Gastrocnemius medialis (tissue), 4 donors: ENCODE results near the gene C2orf92. TPM values are rescaled to one million over a fixed set of nuclear protein-coding genes. Genes with fewer than 3 reads are reported as not detected.

Experiments used
- ATAC-seq, 2 donors: fragments of 150-250 bp; one replicate each; pipeline ENCODE4 v1.9.1; 2016
- DNase-seq, 2 donors: peaks; one replicate each; pipeline ENCODE4 v3.0.0-alpha.2; 2019
- H3K27ac ChIP-seq, 4 donors: fragments of 200-600 bp; sonication (generic); 1 replicate in 1 of 4; 2 replicates in 3 of 4; pipeline ENCODE4 v1.5.1; 2016 to 2018; ENCODE audit warnings: mild to moderate bottlenecking in 2 of 4, moderate library complexity in 1 of 4
- H3K27me3 ChIP-seq, 3 donors: fragments of 200-600 bp; sonication (generic) in 2 of 3; 1 replicate in 1 of 3; 2 replicates in 2 of 3; pipeline versions ENCODE4 v1.5.1 to v1.6.0; 2016 to 2019; ENCODE audit warnings: mild to moderate bottlenecking in 1 of 3, moderate library complexity in 1 of 3
- H3K36me3 ChIP-seq, 2 donors: fragments of 200-600 bp; sonication (generic) in 1 of 2; one replicate each; pipeline ENCODE4 v1.5.1; 2017 to 2018
- H3K4me1 ChIP-seq, 2 donors: fragments of 200-600 bp; sonication (generic) in 1 of 2; one replicate each; pipeline ENCODE4 v1.5.1; 2016 to 2017; ENCODE audit warnings: mild to moderate bottlenecking in 2 of 2
- H3K4me3 ChIP-seq, 4 donors: fragments of 200-600 bp; sonication (generic) in 3 of 4; 1 replicate in 1 of 4; 2 replicates in 3 of 4; pipeline ENCODE4 v1.5.1; 2016 to 2019; ENCODE audit warnings: mild to moderate bottlenecking in 2 of 4
- H3K9me3 ChIP-seq, 3 donors: fragments of 200-600 bp; sonication (generic) in 2 of 3; 1 replicate in 1 of 3; 2 replicates in 2 of 3; pipeline ENCODE4 v1.5.1; 2016 to 2019
- POLR2A ChIP-seq, 2 donors: fragments of 450-650 bp; IDR thresholded peaks; one replicate each; pipeline ENCODE4 v1.6.1; 2017; ENCODE audit warnings: antibody characterized with exemption in 2 of 2, mild to moderate bottlenecking in 2 of 2, moderate library complexity in 2 of 2
- in situ Hi-C, 4 donors: fragments of 200-750 bp; cut with MboI; loops; one replicate each; pipeline versions ENCODE4 v1.15.0 to v1.8.0; 2017; ENCODE audit warnings: low sequenced_read_pairs in 4 of 4
- intact Hi-C: fragments of 100-400 bp; cut with DNase I; formaldehyde crosslinking; loops from one replicate; pipeline ENCODE4 v1.15.1; 2023; ENCODE audit warnings: low total_unique reads
- total RNA-seq, 4 donors: library from RNA; depleted of rRNA; stranded (reverse); fragments of >200 nt; gene quantifications; one replicate each; pipeline versions ENCODE4 v1.1.0 to v1.2.3, GENCODE V29; 2016
- TF ChIP-seq, protein P1 (sequence below), 5 experiments: fragments of 450-650 bp in 3 of 5; fragments of 200-600 bp in 2 of 5; sonication (generic) in 2 of 5; IDR thresholded peaks in 4 of 5; conservative IDR thresholded peaks in 1 of 5; 1 replicate in 4 of 5; 2 replicates in 1 of 5; pipeline ENCODE4 v1.5.1; 2016 to 2019; ENCODE audit warnings: antibody characterized with exemption in 5 of 5, mild to moderate bottlenecking in 3 of 5, moderate library complexity in 3 of 5

C2orf92 gene
- total RNA-seq, 4 donors from 2014 or later = 0.85 to 4.2 TPM; not detected in 2

DNA sequence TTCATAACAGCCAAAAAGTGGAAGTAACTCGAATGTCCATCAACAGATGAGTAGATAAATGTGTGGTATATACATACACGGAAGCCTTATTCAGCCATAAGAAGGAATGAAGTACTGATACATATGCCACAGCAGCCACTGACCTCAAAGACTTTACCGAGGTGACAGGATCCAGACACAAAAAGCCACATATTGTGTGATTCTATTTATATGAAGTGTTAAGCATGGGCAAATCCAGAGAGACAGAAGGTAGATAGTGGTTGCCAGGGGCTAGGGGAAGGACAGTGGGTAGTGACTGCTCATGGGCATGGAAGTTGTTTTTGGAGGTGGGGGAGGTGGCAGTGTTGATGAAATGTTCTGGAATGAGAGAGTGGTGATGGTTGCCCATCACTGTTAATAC is 77.8 kb downstream of the C2orf92 start:
- H3K36me3 ChIP-seq = peaks cover 0 to 9% of the 10 kb centered on the region in 2 donors
- TF ChIP-seq POLR2A (IDR thresholded peaks at IDR 0.05) = no peak
- TF ChIP-seq, protein P1, sequence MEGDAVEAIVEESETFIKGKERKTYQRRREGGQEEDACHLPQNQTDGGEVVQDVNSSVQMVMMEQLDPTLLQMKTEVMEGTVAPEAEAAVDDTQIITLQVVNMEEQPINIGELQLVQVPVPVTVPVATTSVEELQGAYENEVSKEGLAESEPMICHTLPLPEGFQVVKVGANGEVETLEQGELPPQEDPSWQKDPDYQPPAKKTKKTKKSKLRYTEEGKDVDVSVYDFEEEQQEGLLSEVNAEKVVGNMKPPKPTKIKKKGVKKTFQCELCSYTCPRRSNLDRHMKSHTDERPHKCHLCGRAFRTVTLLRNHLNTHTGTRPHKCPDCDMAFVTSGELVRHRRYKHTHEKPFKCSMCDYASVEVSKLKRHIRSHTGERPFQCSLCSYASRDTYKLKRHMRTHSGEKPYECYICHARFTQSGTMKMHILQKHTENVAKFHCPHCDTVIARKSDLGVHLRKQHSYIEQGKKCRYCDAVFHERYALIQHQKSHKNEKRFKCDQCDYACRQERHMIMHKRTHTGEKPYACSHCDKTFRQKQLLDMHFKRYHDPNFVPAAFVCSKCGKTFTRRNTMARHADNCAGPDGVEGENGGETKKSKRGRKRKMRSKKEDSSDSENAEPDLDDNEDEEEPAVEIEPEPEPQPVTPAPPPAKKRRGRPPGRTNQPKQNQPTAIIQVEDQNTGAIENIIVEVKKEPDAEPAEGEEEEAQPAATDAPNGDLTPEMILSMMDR (IDR thresholded peaks at IDR 0.05 in 4 of 5, conservative IDR thresholded peaks at IDR 0.05 in 1 of 5) = no peak
- no peaks in the 10 kb centered on the region for H3K27me3 ChIP-seq
- H3K4me1 ChIP-seq = no peaks in the 10 kb centered on the region
- H3K9me3 ChIP-seq = no peaks in the 10 kb centered on the region
- in situ Hi-C loops = no loop called here
- no peak overlapping the region for H3K4me3 ChIP-seq
- DNase-seq (no peak), ATAC-seq (no peak)
- H3K27ac ChIP-seq = no peak overlapping the region
- intact Hi-C loops = no loop called here

DNA sequence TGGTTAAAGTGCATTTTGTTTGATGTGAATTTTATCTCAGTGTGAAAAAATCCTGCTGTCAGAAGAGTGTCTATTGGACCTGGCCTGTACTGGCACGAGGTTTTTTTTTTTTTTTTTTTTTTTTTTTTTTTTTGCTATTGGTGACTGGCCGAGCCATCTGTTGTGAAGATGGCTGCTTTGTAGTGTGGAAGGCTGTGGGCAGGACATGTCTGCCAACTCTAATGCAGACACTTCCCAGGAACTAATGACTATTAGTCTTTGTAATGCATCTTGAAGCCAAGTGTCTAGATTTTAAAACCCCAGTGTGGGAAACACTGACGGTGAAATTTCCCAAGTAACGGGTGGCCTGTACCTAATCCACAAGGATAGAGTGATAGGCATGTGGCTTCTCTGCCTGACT is 78.2 kb downstream of the C2orf92 start:
- intact Hi-C loops = no loop called here

DNA sequence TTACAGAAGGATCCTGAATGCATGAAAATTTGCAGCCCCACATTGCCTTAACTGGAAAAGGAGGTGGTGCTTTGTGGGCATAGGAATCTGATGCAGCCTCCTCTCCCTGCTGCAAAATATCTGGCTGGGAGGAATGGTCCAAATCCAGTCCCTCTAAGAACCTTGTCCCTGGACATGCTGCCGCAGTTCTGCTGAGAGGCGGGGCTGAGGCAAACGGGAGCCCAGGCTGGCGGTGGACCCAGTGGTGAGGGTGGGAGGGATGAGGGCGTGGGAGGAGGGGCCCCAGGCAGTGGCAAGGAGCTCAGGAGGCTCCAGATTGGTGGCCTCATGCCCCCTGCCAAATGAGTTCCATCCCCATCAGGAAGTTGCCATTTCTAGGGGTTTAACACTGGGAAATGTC is 80.1 kb downstream of the C2orf92 start:
- no peak for TF ChIP-seq POLR2A (IDR thresholded peaks at IDR 0.05)
- TF ChIP-seq, protein P1 (IDR thresholded peaks at IDR 0.05 in 4 of 5, conservative IDR thresholded peaks at IDR 0.05 in 1 of 5) = no peak
- DNase-seq (no peak), ATAC-seq (no peak)
- H3K9me3 ChIP-seq = no peaks in the 10 kb centered on the region
- H3K4me3 ChIP-seq = no peak overlapping the region
- H3K27ac ChIP-seq = no peak overlapping the region
- H3K36me3 ChIP-seq = peaks cover 0 to 12% of the 10 kb centered on the region in 2 donors
- intact Hi-C loops (no loop called here), in situ Hi-C loops (no loop called here)
- no peaks in the 10 kb centered on the region for H3K27me3 ChIP-seq
- no peaks in the 10 kb centered on the region for H3K4me1 ChIP-seq

More for the DNA sequence above, 78.2 kb downstream of the C2orf92 start:
- no peak for TF ChIP-seq POLR2A (IDR thresholded peaks at IDR 0.05)
- TF ChIP-seq, protein P1 (IDR thresholded peaks at IDR 0.05 in 4 of 5, conservative IDR thresholded peaks at IDR 0.05 in 1 of 5) = no peak
- DNase-seq (no peak), ATAC-seq (no peak)
- H3K4me3 ChIP-seq = no peak overlapping the region
- no peaks in the 10 kb centered on the region for H3K4me1 ChIP-seq
- H3K27me3 ChIP-seq = no peaks in the 10 kb centered on the region
- H3K36me3 ChIP-seq = peaks cover 0 to 9% of the 10 kb centered on the region in 2 donors
- in situ Hi-C loops = no loop called here
- no peak overlapping the region for H3K27ac ChIP-seq
- no peaks in the 10 kb centered on the region for H3K9me3 ChIP-seq

DNA sequence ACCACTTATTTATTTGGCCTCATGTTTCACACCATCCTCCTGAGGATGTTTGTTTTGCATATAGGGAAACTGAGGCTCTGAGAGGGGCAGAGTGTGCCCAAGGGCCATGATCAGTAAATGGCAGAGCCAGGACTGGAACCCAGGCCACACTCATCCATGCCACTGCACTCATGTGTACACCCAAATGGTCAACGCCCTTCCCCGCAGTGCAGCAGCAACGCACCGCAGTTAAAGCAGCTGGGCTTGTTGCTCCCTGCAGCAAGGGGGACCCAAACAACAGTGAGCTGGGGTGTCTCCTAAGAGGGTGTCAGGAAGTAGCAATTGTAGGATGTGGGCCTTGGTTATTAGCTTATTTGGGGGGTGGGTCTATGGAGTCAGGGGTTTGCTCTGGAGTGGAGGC is 80.5 kb downstream of the C2orf92 start:
- no peaks in the 10 kb centered on the region for H3K27me3 ChIP-seq
- H3K27ac ChIP-seq = no peak overlapping the region
- H3K4me1 ChIP-seq = no peaks in the 10 kb centered on the region
- H3K36me3 ChIP-seq = peaks cover 0 to 16% of the 10 kb centered on the region in 2 donors
- no peaks in the 10 kb centered on the region for H3K9me3 ChIP-seq
- H3K4me3 ChIP-seq = no peak overlapping the region
- DNase-seq (no peak), ATAC-seq (no peak)
- in situ Hi-C loops (no loop called here), intact Hi-C loops (no loop called here)
- TF ChIP-seq POLR2A (IDR thresholded peaks at IDR 0.05) = no peak
- TF ChIP-seq, protein P1 (IDR thresholded peaks at IDR 0.05 in 4 of 5, conservative IDR thresholded peaks at IDR 0.05 in 1 of 5) = no peak

DNA sequence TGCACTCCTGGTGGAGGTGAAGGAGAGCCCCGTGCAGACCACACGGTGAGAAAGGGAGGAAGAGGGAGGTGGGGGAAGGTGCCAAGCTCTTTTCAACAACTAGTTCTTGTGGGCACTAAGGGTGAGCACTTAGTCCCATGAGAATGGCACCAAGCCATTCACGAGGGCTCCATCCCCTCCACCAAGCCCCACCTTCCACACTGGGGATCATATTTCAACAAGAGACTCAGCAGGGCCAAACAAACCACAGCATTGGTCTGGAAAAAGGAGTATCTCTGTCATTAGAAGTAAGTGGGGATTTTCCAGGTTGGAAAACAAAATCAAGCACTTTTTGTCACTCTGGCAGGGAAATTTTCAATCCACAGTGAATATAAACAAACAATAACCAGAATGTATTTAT is 82.2 kb downstream of the C2orf92 start:
- intact Hi-C loops = no loop called here
- DNase-seq = no peak
- in situ Hi-C loops = no loop called here
- H3K9me3 ChIP-seq = no peaks in the 10 kb centered on the region
- no peak overlapping the region for H3K4me3 ChIP-seq
- H3K27me3 ChIP-seq = no peaks in the 10 kb centered on the region
- H3K36me3 ChIP-seq = peaks cover 0 to 34% of the 10 kb centered on the region in 2 donors
- H3K27ac ChIP-seq = no peak overlapping the region
- ATAC-seq = no peak
- no peaks in the 10 kb centered on the region for H3K4me1 ChIP-seq
- TF ChIP-seq, protein P1 (IDR thresholded peaks at IDR 0.05 in 4 of 5, conservative IDR thresholded peaks at IDR 0.05 in 1 of 5) = no peak
- TF ChIP-seq POLR2A (IDR thresholded peaks at IDR 0.05) = no peak
